SU-DHL-6 (cell line): ENCODE data around the gene RAD1.

Experiments
- CTCF ChIP-seq: fragments of 200-600 bp; sonication (generic); IDR thresholded peaks from one replicate; pipeline ENCODE4 v1.5.1; 2017; ENCODE audit warnings: antibody characterized with exemption, mild to moderate bottlenecking, low read length, moderate library complexity; ENCODE audit not compliant: insufficient read depth, poor library complexity, severe bottlenecking
- EZH2phosphoT487 ChIP-seq: fragments of 200-600 bp; sonication (generic), shearing (Covaris generic); conservative IDR thresholded peaks from 2 replicates; pipeline ENCODE4 v1.6.1; 2018; ENCODE audit warnings: mild to moderate bottlenecking, antibody characterized with exemption, low read length, moderate library complexity, mixed read lengths

GRCh38 chr5:34858790-34859189 lies 56.5 kb downstream of the RAD1 start:
- TF ChIP-seq CTCF (no peak), EZH2phosphoT487 (no peak)
